AG09319 (cell line): ENCODE results near the gene C15orf40.
"Not testable (repeated sequence)": the region's sequence is repeated elsewhere in the genome, so short reads cannot be mapped to it uniquely, and the experiment has no call there.

Experiments
- DNase-seq: peaks from one replicate; pipeline ENCODE4 v3.0.0-alpha.2; 2010; ENCODE audit warnings: low read depth; ENCODE audit errors: extremely low read depth
- TF ChIP-seq, protein P1 (sequence below): IDR thresholded peaks from 2 replicates; pipeline ENCODE4 v1.5.1; 2011; ENCODE audit warnings: low read depth, mild to moderate bottlenecking, inconsistent platforms, low read length, moderate library complexity

Gene C15orf40

DNA sequence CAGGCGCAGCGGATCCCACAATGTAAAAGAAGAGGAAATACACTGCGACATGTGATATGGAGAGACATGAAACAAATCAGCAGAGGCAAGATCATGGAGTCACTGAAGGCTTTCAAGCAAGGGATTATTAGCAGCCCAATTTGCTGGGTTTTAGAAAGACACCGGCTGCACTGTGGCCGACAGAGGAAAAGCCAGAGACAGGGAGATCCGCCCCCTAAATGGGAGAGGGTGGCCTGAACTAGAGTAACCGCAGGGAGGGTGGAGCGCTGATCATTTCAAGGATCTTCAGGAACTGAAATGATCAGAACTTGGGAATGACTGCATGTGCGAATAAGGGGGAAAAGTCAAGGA, 612 bp upstream of the C15orf40 start:
- no peak for DNase-seq
- TF ChIP-seq, protein P1, sequence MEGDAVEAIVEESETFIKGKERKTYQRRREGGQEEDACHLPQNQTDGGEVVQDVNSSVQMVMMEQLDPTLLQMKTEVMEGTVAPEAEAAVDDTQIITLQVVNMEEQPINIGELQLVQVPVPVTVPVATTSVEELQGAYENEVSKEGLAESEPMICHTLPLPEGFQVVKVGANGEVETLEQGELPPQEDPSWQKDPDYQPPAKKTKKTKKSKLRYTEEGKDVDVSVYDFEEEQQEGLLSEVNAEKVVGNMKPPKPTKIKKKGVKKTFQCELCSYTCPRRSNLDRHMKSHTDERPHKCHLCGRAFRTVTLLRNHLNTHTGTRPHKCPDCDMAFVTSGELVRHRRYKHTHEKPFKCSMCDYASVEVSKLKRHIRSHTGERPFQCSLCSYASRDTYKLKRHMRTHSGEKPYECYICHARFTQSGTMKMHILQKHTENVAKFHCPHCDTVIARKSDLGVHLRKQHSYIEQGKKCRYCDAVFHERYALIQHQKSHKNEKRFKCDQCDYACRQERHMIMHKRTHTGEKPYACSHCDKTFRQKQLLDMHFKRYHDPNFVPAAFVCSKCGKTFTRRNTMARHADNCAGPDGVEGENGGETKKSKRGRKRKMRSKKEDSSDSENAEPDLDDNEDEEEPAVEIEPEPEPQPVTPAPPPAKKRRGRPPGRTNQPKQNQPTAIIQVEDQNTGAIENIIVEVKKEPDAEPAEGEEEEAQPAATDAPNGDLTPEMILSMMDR = no peak

DNA sequence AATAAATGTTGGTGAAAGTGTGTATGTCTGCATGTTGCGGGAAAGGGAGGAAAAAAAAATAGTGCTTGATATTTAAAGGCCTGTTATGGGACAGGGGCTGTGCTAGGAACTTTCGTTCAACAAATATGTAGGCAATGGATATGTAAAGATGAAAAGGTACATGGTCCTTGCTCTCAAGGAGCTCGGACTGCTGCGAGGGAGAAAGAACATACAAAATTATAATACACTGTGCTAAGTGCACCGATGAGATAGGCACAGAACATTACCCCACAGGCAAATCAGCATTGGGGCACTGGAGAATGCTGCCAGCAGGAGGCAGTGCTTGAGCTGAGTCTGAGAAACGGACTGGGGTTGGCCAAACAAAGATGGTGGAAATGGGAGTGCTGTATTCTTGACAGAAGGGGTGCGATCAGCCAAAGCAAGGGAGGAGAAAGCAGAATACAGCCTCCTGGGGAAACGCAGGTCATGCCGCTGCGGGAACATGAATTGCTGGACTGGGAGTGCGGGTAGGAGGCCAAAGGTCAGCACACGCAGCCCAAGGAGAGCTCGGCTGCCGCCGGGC, 649 bp downstream of the C15orf40 start:
- TF ChIP-seq, protein P1 = peak; percentile 90
- DNase-seq = peak; percentile 39

DNA sequence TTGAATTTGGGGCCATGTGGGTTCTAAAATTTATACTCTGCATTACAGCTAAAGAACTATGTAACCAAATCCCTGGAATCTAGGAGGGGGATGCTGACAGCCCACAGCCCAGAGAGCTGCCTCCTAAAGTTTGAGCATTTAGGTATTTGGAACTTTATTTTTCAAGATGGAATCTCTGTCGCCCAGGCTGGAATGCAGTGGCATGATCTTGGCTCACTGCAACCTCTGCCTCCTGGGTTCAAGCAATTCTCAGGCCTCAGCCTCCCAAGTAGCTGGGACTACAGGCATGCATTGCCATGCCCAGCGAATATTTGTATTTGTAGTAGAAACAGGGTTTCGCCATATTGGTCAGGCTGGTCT, 10.8 kb downstream of the C15orf40 start:
- not testable (repeated sequence) for DNase-seq

DNA sequence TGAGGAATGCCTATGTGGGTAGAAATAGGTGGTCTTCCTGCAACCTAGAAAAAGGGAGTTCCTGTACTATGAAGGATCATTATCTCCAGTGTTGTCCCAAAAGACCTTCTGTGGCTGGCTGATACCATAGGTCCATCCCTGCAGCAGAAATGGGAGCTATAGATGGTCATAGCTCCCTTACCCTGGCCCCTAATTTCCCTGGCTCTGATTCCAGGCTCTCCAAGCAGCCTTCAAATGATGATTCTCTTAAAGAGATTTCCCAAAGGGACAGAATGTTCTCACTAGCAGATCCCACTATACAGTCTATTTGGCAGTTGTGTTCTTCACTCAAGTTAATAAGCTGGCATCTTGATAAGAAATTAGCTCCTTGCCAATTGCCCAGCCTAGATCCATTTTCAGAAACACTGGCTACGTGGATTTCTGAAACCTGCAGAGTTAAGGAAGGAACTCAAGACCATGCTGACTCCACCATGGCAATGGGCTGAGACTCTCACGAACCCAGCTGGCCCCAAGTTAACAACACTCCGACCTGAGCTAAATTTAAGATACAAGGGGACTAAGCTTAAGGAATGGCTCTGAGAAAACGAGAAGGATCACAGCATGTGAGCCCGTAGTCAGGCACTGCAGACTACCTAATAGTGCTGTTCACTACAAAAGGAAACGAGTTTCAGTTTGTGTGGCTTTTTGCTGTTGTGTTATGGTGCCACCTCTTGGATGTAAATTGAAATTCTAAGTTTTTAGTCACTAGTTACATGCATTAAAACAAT, 11.4 kb downstream of the C15orf40 start:
- TF ChIP-seq, protein P1 = peak; percentile 46
- DNase-seq = peak; percentile 31

DNA sequence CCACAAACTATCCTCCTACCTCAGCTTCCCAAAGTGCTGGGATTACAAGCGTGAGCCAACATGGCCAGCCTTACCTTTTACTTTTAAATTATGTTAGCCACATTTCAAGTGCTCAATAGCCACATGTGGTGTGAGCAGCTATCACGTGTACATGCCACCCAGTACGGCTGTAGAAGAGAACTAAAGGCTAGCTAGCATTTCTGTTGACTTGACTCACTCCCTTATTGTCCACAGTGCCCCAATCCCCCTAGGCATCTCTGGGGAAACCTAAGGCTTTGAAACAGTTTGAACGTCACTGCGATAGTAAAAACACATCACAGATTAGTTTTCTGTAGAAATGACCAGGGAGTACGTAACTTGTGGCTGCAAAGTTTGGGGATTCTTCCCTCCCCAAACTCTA, 12.0 kb downstream of the C15orf40 start:
- no peak for DNase-seq
- TF ChIP-seq, protein P1 = no peak

DNA sequence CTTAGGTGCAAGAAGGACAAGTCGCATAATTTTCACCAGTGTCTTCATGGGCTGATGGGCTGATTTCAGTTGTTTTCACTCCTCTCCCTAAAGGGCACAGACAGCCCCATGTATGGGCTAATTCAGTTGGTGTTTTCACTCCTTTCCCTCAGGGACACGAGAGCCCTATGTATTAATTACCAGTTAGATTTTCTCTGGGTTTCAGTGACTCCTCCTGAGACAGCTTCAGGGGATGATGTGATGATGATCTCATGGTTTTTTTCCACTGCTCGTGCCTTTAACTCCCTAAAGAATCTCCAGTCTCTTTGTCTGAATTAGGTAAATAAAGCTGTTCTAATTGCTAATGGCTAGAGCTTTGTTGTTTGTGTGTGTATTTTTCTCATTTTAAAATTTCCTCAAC, 15.5 kb downstream of the C15orf40 start:
- DNase-seq = no peak
- TF ChIP-seq, protein P1 = no peak

DNA sequence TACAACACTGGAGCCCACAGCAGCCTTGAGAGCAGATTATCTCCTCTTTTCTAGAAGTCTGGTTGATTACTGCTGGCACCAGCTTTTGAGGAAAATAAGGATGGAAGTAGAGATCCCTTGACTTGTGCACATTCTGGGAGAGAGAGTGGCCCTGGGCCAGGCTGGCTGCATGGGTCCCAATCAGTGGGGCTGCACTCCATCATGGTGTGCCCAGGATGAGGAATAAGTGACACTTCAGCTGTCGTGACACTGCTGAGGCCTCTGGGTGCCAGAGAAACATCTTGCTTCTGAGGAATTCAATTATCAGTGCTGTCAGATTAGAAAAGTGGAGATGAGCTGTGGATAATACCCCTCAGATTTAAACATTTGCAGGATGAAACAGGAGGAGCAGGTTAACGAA, 16.4 kb downstream of the C15orf40 start:
- no peak for DNase-seq
- TF ChIP-seq, protein P1 = no peak

DNA sequence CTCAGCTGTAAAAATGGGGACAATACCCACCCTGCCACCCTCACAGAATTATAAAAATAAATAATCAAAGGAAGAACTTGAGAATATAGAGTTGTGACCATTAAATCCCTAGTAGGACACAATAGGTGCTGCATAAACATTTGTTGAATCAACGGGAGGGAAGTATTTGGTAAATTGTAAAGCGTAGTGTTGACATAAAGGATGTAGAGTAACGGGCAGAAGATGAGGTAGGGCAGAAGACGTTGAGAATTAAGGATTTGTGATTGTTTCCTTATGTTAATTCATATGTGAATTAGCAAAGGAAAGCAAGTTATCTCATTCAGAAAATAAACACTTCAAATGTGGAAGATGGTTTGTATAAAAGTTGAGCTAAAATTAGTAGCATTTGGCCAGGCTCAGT, 18.3 kb downstream of the C15orf40 start:
- TF ChIP-seq, protein P1 = no peak
- no peak for DNase-seq
